A673 (cell line): ENCODE results near the gene ASB13. TPM values are rescaled to one million over a fixed set of nuclear protein-coding genes. Genes with fewer than 3 reads are reported as not detected.

Experiments used
- BruUV-seq: library from RNA; stranded (reverse); fragments of 400-500 nt; replicated peaks from 2 replicates; lab custom pipeline; 2021; lab: Mats Ljungman, UMichigan
- CTCF ChIA-PET: fragments of 300-600 bp; sonication (Branson Sonifier 250); formaldehyde crosslinking; loops from one replicate; lab custom pipeline; 2022; ENCODE audit warnings: antibody characterized with exemption; lab: Charles Lee
- POLR2A ChIA-PET: fragments of 300-600 bp; sonication (Branson Sonifier 250); formaldehyde crosslinking; loops from one replicate; lab custom pipeline; 2022; ENCODE audit warnings: antibody characterized with exemption; ENCODE audit not compliant: low non-redundant PET; lab: Charles Lee
- DNase-seq: peaks from one replicate; pipeline ENCODE4 v3.0.0-alpha.2; 2015; ENCODE audit warnings: low spot score
- H3K27ac ChIP-seq: fragments of 200-600 bp; sonication (generic); 2 replicates; pipeline ENCODE4 v1.5.1; 2016; ENCODE audit warnings: mixed run types, low read depth, mild to moderate bottlenecking, mixed read lengths, antibody characterized with exemption, low read length; ENCODE audit not compliant: poor library complexity, severe bottlenecking
- H3K27me3 ChIP-seq: fragments of 200-600 bp; sonication (generic); replicated peaks from 2 replicates; pipeline ENCODE4 v1.6.1; 2017; ENCODE audit warnings: mixed run types, low read depth, mild to moderate bottlenecking, mixed read lengths, antibody characterized with exemption, low read length; ENCODE audit not compliant: insufficient read depth, poor library complexity
- H3K36me3 ChIP-seq: fragments of 200-600 bp; sonication (generic); 2 replicates; pipeline ENCODE4 v1.6.1; 2016; ENCODE audit warnings: mixed run types, mild to moderate bottlenecking, mixed read lengths, antibody characterized with exemption, low read length; ENCODE audit not compliant: insufficient read depth, poor library complexity, severe bottlenecking
- H3K4me1 ChIP-seq: fragments of 200-600 bp; sonication (generic); 2 replicates; pipeline ENCODE4 v1.6.1; 2017; ENCODE audit warnings: mixed run types, mild to moderate bottlenecking, mixed read lengths, antibody characterized with exemption, low read length; ENCODE audit not compliant: insufficient read depth, poor library complexity, severe bottlenecking
- H3K4me3 ChIP-seq: fragments of 200-600 bp; sonication (generic); 2 replicates; pipeline ENCODE4 v1.5.1; 2016; ENCODE audit warnings: low read depth, mixed run types, mild to moderate bottlenecking, mixed read lengths, low read length; ENCODE audit not compliant: poor library complexity, severe bottlenecking
- H3K9me3 ChIP-seq: fragments of 200-600 bp; sonication (generic); 2 replicates; pipeline ENCODE4 v1.6.1; 2016; ENCODE audit warnings: mixed run types, low read depth, mild to moderate bottlenecking, mixed read lengths, antibody characterized with exemption, low read length; ENCODE audit not compliant: poor library complexity, severe bottlenecking
- CTCF ChIP-seq: fragments of 300-800, 200-600 bp; sonication (generic); conservative IDR thresholded peaks from 2 replicates; pipeline ENCODE4 v1.5.1; 2017; ENCODE audit warnings: low read depth, mild to moderate bottlenecking, antibody characterized with exemption, low read length, moderate library complexity, mixed read lengths
- EZH2 ChIP-seq: fragments of 200-600 bp; sonication (generic); IDR thresholded peaks from 2 replicates; pipeline ENCODE4 v1.6.1; 2017; ENCODE audit warnings: borderline replicate concordance, low read depth, mild to moderate bottlenecking, mixed read lengths, antibody characterized with exemption, low read length; ENCODE audit not compliant: poor library complexity, severe bottlenecking
- intact Hi-C: fragments of 100-400 bp; cut with micrococcal nuclease; formaldehyde crosslinking; loops from one replicate; pipeline ENCODE4 v1.10.0; 2022; ENCODE audit not compliant: unreplicated experiment
- total RNA-seq: library from RNA; stranded (reverse); gene quantifications from 2 replicates; pipeline ENCODE4 v1.2.3, GENCODE V29; 2021

Gene ASB13
- total RNA-seq, 1 experiment from 2014 or later: 11.9 TPM

- Histone ChIP-seq H3K27me3 (no peaks in the 10 kb centered on the region), H3K4me3 (no peak overlapping the region), H3K27ac (no peak overlapping the region), H3K9me3 (no peaks in the 10 kb centered on the region), H3K36me3 (no peaks in the 10 kb centered on the region), H3K4me1 (no peaks in the 10 kb centered on the region)
- no TSS peak for BruUV-seq
- TF ChIP-seq EZH2: no peak
- TF ChIP-seq CTCF: no peak
- POLR2A ChIA-PET: no interaction called here
- peak; percentile 29 for DNase-seq
- CTCF ChIA-PET: no interaction called here
- intact Hi-C loops: no loop called here
Measured at GRCh38 chr10:5648494-5649457, 17.6 kb downstream of the ASB13 start.

GRCh38 chr10:5647507-5648240 is 18.7 kb downstream of the ASB13 start:
- H3K4me3 ChIP-seq: no peak overlapping the region
- H3K27me3 ChIP-seq: no peaks in the 10 kb centered on the region
- BruUV-seq: no TSS peak
- CTCF ChIA-PET: no interaction called here
- no peak for DNase-seq
- H3K27ac ChIP-seq: no peak overlapping the region
- no peaks in the 10 kb centered on the region for H3K9me3 ChIP-seq
- intact Hi-C loops: no loop called here
- POLR2A ChIA-PET: no interaction called here
- H3K4me1 ChIP-seq: no peaks in the 10 kb centered on the region
- TF ChIP-seq CTCF (no peak), EZH2 (no peak)
- H3K36me3 ChIP-seq: no peaks in the 10 kb centered on the region

- intact Hi-C loops: no loop called here
- POLR2A ChIA-PET: no interaction called here
- peaks cover 5% of the 10 kb centered on the region for H3K36me3 ChIP-seq
- BruUV-seq: no TSS peak
- H3K4me3 ChIP-seq: no peak overlapping the region
- no peaks in the 10 kb centered on the region for H3K4me1 ChIP-seq
- no peak for TF ChIP-seq EZH2
- no peak for TF ChIP-seq CTCF
- H3K9me3 ChIP-seq: no peaks in the 10 kb centered on the region
- H3K27ac ChIP-seq: no peak overlapping the region
- DNase-seq: no peak
- no peaks in the 10 kb centered on the region for H3K27me3 ChIP-seq
- CTCF ChIA-PET: no interaction called here
Measured at GRCh38 chr10:5645944-5646617, 20.3 kb downstream of the ASB13 start.
